GM19397 (cell line): ENCODE results near the gene STARD3.

Source experiments
- ATAC-seq: cut with Tn5 transposase; IDR thresholded peaks from one replicate; pipeline ENCODE4 v1.9.1; 2021; ENCODE audit warnings: mild to moderate bottlenecking, moderate library complexity; ENCODE audit not compliant: unreplicated experiment

Gene STARD3

DNA sequence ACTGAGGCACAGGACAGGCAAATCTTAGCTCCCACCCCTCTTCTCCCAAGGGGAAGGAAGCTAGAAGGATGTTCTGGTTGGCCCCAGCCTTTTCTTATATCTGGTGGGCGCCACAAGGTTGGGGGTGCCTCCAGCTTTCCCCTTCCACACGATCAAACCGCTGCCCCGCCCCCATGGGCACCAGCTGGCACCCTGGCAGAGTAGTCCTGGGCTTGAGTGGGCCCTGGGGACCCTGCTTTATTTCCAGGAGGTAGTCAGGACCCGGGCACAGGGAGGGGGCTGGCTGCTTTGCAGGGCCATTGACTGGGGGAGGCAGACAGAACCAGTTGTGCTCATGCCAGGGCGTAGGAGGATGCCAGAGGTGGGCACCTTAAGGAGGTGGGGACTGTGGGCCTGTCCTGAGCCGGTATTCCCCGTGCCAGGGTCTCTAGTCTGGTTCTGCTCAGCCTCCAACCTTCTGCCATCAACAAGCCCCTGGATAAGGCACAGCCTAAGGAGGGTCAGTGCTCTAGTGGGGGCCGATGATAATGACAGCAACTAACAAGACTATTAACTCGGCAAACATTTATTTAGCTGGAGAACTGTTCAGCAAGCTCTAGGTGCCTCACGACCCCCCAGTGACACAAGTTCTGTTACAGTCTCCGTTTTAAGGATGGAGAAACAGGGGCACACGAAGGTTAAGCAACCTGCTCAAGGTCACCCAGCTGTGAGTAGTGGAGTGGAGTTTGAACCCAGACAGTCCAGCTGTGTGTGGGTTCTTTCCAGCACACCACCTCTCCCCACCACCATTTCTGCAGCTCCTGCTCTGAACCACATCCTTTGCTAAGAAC, 17.8 kb upstream of the STARD3 start:
- no peak for ATAC-seq

GRCh38 chr17:39619786-39620101, 17.2 kb upstream of the STARD3 start:
- no peak for ATAC-seq

DNA sequence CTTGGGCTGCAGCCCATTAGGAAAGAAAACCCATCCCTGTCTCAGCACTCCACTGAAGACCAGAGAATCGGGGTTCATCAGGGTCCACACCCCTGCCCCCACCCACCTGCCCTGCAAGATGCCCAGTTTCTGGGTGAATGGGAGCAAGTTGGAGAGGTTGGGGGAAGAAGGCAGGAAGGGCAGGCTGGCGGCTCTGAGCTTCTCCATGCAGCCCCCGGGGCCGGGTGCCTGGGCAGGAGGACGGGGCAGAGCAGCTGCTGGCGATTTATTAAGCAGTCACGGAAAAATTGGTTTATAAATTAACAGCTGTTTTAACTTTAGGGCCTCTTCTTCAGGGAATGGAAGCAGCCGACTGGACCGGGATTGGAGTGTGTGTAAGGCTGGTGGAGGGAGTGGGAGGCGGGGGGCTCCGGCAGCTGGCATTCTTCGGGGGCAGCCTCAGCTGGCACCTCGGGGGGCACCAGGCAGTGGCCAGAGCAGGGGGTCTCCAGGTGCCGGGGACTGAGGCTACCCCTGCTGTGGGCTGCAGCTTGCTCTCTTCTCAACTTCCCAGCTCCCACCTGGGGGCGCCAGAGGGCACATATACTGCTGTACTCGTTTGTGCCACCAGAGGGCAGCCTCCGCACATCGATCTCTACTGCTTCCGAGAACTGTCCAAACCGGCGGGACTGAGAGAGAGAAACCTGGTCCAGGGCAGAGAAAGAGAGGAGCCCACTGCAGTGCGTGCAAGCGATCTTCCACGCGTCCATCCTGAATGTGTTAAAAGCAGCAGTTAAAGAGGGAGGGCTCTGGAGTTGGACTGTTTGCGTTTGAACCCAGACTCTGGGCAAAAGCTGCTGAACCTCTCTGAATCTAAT, 15.2 kb upstream of the STARD3 start:
- no peak for ATAC-seq

DNA sequence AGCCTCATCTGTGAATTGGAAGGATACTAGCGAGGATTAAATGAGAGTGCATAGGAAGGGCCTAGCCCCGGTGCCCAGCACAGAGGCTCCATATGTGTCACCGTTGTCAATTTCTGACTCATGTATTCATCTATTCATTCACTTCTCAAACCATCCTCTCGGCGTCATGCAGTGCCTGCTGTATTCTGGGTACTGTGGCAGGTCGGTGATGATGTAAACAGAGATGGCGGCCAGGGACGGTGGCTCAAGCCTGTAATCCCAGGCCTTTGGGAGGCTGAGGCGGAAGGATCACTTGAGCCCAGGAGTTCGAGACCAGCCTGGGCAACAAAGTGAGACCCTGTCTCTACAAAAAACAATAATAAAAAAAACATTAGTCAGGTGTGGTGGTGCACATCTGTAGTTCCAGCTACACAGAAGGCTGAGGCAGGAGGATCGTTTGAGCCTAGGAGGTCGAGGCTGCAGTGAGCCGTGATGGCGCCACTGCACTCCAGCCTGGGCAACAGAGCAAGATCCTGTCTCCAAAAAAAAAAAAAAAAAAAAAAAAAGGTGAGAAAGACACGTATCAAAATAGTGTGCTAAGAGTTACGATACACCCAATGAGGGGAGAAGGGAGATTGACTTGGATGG, 14.5 kb upstream of the STARD3 start:
- no peak for ATAC-seq

GRCh38 chr17:39623356-39623950, 13.5 kb upstream of the STARD3 start:
- ATAC-seq: no peak

- no peak for ATAC-seq
Observed at GRCh38 chr17:39624313-39624712, 12.6 kb upstream of the STARD3 start.

DNA sequence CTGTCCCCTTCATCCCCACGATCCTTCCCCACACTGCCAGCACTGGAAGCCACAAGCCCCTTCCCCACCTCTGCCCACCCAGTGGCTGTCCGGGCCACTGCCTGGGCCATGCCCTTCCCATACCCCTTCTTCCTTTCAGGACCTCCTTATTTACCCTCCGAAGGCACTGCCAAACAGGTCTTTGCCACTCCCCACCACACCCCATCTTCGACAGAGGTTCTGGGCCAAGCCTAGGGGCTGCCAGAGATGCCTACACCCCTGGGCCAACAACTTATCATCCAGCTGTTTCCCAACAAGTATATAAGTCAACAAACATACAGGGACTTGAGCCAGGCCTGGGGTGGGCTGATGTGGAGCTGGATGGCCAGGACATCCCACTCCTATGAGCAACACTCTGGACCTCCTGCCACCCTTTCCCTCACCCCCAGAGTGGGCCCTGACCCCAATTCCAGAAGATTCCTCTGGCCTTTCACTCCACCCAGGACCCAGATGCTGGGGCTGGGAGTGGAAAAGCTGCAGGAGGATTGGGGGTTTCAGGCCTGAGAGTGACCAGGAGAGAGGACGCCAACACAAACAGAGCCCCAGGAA, 11.7 kb upstream of the STARD3 start:
- ATAC-seq: no peak

DNA sequence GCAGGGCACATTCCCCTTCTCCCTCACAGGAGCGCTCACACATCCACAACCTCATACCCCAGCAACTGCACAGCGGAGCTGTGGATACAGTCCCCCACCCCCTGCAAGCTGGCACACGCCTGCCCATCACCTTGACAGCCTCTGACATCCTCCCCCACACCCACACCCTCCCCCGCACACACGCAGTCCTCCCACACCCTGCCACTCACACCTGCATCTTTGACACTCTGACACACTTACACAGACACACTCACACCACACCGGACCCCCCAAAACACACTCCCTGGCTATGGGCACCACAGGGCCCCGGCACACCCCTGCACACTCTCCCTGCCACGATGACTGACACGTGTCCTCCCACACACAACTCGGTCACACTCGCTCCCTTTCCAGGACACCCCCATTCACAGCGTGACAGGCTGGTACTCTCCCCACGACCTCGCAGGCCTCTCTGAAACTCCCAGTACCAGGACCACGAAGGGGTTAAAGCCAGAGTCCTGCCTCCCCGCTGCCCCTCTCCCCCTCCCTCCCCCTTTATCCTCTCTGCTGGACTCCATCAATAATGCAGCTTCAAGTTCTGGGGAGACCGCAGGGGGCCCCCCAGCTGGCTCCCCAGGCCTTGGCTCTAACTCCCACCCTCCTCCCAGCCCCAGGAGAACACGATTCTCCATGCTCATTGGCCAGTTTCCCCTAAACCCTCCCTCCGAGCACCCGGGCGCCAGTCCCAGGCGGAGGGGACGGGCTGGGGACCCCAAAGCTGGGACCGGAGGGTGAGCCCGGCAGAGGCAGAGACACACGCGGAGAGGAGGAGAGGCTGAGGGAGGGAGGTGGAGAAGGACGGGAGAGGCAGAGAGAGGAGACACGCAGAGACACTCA, 10.5 kb upstream of the STARD3 start, which contains the start of gene PPP1R1B:
Gene PPP1R1B (plus strand): TSS at position 782 of the 876 bp plus-strand sequence. CDS start 441 bp downstream, outside the sequence.
- ATAC-seq: no peak

- ATAC-seq: no peak
Observed at GRCh38 chr17:39627047-39627711, 9.8 kb upstream of the STARD3 start.

DNA sequence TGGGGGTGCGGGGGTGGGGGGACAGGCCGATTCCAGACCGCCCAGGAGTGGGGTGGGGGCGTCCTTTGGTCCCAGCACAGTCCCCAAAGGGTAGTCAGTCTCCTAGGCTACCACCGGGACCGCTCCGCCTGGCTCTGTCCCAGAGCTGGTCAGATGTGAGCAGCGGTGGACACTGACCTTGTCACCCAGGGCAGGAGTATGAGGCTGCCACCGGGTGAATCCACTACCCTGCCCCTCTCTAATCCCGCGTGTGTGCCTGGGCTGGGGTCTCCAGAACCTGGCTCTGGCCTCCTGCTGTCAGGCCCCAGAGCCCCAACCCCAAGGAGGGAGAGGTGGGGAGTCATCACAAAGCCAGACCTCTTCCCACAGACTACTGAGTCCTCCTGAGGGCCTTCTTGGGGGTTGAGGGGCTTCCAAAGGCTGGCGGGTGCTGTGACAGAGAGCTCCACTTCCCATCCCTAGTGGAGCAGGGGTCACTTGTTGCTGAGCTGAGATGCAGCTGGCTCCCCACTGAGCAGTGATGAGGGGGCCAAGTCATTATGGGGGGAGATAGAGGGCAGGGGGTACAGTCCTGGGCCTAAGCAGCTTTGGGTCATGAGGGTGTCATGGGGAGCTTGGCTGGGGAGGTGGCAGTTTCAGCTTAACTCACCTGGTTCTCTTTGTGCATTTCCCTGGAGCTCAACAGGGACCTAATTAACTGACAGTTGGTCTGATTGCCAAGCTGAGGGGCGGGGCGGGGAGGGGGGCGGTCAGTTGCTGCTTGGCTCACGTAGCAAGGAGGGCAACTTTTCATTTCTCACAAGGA, 9.0 kb upstream of the STARD3 start:
- no peak for ATAC-seq

DNA sequence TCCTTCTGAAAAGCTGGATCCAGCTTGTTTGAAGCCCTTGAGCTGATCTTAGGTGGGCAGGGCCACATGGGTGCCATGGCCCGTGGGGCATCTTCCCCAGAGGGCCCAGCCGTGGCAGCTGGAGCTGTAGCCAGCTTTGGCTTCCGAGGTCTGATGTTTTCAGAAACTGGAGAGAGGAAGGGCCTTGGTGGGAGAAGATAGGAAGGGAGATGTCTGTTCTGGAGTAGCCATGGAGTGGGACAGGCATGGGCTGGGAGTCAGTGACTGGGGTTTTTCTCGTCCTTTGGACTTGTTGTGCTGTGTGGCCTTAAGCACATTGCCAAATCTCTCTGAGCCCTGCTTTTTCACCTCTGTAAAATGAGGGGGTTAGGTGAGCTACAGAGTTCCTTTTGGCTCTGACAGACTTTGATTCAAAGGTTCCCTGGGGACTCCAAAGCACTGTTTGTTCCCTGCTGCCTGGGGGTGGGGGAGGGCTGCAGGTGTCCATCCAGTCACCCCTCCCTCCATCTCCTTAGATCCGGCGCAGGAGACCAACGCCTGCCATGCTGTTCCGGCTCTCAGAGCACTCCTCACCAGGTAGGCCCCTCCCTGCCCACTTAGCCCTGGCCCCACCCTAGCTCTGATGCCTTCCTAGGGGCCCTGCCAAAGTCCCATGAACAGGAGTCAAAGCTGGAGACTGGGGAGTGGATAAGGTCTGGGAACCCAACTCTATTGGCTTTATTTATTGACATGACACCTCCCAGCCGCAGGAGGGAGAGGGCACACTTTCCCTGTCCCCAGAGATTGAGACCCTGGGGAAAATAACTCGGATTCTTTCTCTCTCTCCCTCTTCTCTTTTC, 8.1 kb upstream of the STARD3 start:
- no peak for ATAC-seq

DNA sequence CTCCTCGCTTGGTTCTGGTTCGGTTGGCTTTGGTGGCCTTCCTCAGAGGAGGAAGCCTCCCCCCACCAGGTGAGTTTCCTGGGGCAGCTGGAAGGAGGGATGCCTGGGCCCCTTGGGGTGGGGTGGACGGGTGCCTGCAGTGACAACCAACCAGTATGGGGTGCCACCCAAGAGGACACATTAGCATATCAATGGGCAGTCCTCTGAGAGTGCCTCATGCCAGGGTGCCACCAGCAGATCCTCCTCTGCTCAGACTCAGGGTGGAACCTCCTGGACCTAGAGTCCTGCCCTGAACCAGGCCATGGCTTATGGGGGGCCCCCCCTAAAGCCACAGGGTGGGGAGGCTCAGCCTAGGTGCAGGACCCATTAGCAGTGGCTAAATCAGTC, 7.5 kb upstream of the STARD3 start:
- ATAC-seq: no peak

GRCh38 chr17:39629898-39630297, 7.0 kb upstream of the STARD3 start:
- no peak for ATAC-seq

- ATAC-seq: no peak
Observed at GRCh38 chr17:39631403-39631802, 5.5 kb upstream of the STARD3 start.

GRCh38 chr17:39632153-39632941, 4.6 kb upstream of the STARD3 start:
- ATAC-seq: no peak

DNA sequence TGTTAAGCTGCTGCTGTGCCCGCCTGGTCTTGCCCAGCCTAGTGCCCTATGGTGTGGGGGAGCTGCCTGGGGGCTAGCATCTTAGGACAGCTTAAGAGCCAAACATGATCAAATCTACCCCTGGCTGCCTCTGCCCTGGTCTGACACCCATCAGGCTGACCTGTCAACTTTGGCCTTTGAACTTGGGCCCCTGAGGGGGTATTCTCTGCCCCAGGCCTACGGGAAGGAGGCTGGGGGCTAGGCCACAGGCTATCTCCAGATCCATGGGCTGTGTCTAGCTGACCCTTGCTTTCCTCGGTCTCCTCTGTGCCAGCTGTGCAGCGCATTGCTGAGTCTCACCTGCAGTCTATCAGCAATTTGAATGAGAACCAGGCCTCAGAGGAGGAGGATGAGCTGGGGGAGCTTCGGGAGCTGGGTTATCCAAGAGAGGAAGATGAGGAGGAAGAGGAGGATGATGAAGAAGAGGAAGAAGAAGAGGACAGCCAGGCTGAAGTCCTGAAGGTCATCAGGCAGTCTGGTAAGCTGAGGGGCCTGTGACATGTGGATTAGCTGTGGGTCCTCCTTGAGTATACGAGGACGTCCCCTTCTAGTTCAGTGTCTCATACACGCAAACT, 3.3 kb upstream of the STARD3 start:
- no peak for ATAC-seq
